Measurements from ENCODE around the gene EBF3.

GRCh38 chr10:129933456-129934092, 30.5 kb downstream of the EBF3 start:
- TF ChIP-seq CTCF (conservative IDR thresholded peaks at IDR 0.05; ENCODE audit: low read depth, low read length) (no peak), EZH2 (IDR thresholded peaks at IDR 0.05; ENCODE audit: borderline replicate concordance, low read depth, low read length, poor library complexity, severe bottlenecking) (no peak)

Measured in A673 (cell line).